GM23338 (cell line): ENCODE results near the gene MROH7.

Source experiments
- EZH2 ChIP-seq: fragments of 200-600 bp; sonication (generic); IDR thresholded peaks from one replicate; pipeline ENCODE4 v1.8.0; 2017; ENCODE audit warnings: antibody characterized with exemption, mild to moderate bottlenecking, low read depth; ENCODE audit not compliant: unreplicated experiment
- NANOG ChIP-seq: IDR thresholded peaks from 2 replicates; pipeline ENCODE4 v1.6.1; 2016; ENCODE audit warnings: antibody characterized with exemption, borderline replicate concordance
- POLR2AphosphoS5 ChIP-seq: IDR thresholded peaks from 2 replicates; pipeline ENCODE4 v1.6.1; 2016; ENCODE audit warnings: antibody characterized with exemption, low read depth
- TF ChIP-seq, protein P1 (sequence below), 2 experiments: fragments of 200-600 bp in 1 of 2; sonication (generic) in 1 of 2; conservative IDR thresholded peaks; 2 replicates each; pipeline versions ENCODE4 v1.5.1 to v1.6.1; 2016 to 2017; ENCODE audit warnings: antibody characterized with exemption in 2 of 2, low read depth in 2 of 2, mild to moderate bottlenecking in 2 of 2, moderate library complexity in 1 of 2
- TF ChIP-seq, protein P2 (sequence below): IDR thresholded peaks from one replicate; pipeline ENCODE4 v1.6.1; 2018; ENCODE audit warnings: antibody characterized with exemption; ENCODE audit not compliant: unreplicated experiment

DNA sequence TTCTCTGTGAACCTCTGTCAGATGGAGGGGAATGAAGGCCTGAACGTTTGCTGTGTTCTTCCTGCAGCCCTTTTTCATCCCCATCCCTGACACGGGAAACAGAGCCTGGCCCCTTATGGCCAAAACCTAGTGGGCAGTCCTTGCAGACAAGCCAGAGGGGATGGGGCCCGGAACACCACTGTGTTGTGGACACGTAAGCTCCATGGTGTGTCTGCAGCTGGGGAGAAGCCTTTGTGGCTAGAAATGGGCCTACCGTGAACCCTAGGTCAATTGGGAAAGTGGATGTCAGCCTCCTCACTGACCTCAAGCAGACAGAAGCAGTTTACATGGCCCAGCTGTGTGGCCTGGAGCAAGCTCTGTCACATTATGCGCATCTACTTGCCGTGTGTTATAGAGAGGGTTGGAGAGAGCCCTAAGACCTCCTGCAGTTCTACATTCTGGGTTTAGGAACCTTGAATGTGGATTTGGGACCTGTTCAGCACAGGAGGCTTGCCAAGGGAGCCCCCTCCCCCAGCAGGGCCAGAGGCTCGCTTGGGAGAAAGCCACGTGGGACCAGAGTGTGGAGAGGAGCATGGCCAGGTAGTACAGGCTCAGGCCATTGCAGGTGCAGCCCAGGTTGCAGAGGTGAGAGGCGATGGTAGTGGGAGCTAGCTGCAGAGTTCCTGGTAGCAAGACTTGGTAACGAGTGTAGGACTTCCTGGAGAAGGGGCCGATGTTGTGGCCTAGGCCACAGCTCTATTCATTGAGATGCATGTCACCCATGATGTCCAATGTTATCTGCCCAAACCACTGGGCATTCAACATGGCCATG is 102.0 kb downstream of the MROH7 start:
- TF ChIP-seq, protein P1, sequence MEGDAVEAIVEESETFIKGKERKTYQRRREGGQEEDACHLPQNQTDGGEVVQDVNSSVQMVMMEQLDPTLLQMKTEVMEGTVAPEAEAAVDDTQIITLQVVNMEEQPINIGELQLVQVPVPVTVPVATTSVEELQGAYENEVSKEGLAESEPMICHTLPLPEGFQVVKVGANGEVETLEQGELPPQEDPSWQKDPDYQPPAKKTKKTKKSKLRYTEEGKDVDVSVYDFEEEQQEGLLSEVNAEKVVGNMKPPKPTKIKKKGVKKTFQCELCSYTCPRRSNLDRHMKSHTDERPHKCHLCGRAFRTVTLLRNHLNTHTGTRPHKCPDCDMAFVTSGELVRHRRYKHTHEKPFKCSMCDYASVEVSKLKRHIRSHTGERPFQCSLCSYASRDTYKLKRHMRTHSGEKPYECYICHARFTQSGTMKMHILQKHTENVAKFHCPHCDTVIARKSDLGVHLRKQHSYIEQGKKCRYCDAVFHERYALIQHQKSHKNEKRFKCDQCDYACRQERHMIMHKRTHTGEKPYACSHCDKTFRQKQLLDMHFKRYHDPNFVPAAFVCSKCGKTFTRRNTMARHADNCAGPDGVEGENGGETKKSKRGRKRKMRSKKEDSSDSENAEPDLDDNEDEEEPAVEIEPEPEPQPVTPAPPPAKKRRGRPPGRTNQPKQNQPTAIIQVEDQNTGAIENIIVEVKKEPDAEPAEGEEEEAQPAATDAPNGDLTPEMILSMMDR (conservative IDR thresholded peaks at IDR 0.05; ENCODE audit: low read depth in 2 of 2) = no peak
- TF ChIP-seq, protein P2, sequence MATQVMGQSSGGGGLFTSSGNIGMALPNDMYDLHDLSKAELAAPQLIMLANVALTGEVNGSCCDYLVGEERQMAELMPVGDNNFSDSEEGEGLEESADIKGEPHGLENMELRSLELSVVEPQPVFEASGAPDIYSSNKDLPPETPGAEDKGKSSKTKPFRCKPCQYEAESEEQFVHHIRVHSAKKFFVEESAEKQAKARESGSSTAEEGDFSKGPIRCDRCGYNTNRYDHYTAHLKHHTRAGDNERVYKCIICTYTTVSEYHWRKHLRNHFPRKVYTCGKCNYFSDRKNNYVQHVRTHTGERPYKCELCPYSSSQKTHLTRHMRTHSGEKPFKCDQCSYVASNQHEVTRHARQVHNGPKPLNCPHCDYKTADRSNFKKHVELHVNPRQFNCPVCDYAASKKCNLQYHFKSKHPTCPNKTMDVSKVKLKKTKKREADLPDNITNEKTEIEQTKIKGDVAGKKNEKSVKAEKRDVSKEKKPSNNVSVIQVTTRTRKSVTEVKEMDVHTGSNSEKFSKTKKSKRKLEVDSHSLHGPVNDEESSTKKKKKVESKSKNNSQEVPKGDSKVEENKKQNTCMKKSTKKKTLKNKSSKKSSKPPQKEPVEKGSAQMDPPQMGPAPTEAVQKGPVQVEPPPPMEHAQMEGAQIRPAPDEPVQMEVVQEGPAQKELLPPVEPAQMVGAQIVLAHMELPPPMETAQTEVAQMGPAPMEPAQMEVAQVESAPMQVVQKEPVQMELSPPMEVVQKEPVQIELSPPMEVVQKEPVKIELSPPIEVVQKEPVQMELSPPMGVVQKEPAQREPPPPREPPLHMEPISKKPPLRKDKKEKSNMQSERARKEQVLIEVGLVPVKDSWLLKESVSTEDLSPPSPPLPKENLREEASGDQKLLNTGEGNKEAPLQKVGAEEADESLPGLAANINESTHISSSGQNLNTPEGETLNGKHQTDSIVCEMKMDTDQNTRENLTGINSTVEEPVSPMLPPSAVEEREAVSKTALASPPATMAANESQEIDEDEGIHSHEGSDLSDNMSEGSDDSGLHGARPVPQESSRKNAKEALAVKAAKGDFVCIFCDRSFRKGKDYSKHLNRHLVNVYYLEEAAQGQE = no peak
- TF ChIP-seq NANOG (no peak), EZH2 (no peak), POLR2AphosphoS5 (no peak)
